ENCODE results near the gene PCNX3. TPM values are rescaled to one million over a fixed set of nuclear protein-coding genes. Genes with fewer than 3 reads are reported as not detected.
A peak's percentile ranks its signal among the peaks of the same experiment; 100 is the strongest.

PCNX3 gene
- total and polyA plus RNA-seq, 2 of the 13 experiments (the other 11 are each of a cell fraction or from before 2014, with no cell fraction given), result 16.2 to 23.0 TPM

DNA sequence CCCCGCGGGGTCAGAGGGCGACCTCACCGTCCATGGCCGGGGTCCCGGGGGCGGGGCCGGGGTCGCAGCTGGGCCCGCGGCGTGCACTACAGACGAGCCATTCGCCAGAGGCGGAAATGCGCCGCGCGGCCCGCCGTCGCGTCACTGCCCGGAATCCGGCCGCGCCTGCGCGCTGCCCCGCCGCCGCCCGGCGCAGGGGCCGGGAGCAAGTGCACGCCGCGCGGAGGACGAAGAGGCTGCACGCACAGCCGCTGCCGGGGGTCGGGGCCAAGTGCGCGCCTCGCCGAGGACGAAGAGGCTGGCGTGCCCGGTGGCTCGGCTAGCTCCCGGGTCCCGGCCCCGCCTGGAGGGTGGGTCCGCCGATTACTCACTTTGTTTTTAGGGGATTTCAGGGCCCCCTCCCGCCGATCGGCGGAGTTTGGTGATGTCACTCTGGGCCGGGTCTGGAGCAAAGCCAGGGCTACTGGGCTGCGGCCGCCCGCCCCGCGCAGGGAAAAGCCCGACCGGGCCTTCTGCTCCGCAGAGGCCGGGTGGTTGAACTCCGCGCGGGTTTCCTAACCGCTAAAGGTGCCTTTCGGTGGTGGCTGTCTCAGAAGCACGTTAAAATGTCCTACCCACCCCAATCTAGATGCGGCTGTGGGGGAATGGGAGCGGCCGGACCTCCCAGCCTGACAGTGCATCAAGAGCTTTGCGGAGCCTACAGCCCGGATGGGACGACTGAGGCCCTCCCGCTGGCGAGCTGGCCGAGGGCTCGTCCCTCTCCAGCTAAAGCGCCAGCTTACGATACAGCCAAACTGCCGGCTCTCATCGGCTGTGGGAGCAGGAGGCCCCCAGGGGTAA, 47.4 kb downstream of the PCNX3 start, which contains the start of gene RELA (continued):
- TF ChIP-seq, protein P1, sequence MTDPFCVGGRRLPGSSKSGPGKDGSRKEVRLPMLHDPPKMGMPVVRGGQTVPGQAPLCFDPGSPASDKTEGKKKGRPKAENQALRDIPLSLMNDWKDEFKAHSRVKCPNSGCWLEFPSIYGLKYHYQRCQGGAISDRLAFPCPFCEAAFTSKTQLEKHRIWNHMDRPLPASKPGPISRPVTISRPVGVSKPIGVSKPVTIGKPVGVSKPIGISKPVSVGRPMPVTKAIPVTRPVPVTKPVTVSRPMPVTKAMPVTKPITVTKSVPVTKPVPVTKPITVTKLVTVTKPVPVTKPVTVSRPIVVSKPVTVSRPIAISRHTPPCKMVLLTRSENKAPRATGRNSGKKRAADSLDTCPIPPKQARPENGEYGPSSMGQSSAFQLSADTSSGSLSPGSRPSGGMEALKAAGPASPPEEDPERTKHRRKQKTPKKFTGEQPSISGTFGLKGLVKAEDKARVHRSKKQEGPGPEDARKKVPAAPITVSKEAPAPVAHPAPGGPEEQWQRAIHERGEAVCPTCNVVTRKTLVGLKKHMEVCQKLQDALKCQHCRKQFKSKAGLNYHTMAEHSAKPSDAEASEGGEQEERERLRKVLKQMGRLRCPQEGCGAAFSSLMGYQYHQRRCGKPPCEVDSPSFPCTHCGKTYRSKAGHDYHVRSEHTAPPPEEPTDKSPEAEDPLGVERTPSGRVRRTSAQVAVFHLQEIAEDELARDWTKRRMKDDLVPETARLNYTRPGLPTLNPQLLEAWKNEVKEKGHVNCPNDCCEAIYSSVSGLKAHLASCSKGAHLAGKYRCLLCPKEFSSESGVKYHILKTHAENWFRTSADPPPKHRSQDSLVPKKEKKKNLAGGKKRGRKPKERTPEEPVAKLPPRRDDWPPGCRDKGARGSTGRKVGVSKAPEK (CRISPR knock-in tag; IDR thresholded peaks at IDR 0.05; ENCODE audit: borderline replicate concordance), result no peak
- TF ChIP-seq PHF21A (CRISPR knock-in tag; IDR thresholded peaks at IDR 0.05) (no peak), YEATS2 (CRISPR knock-in tag; IDR thresholded peaks at IDR 0.05; ENCODE audit: borderline replicate concordance) (no peak), SATB2 (CRISPR knock-in tag; IDR thresholded peaks at IDR 0.05) (no peak), NCOR1 (IDR thresholded peaks at IDR 0.05; ENCODE audit: borderline replicate concordance, low read length) (no peak; the same call in 1 of the 2 replicates), GATAD2A (CRISPR knock-in tag; IDR thresholded peaks at IDR 0.05) (peak; percentile 35; the same call in 1 of the 2 replicates), JUND (CRISPR knock-in tag; IDR thresholded peaks at IDR 0.05) (0 out of 2 replicates have a peak, but pooled peaks have one; percentile 14), ZNF772 (CRISPR knock-in tag; IDR thresholded peaks at IDR 0.05) (0 out of 2 replicates have a peak, but pooled peaks have one; percentile 49), HDAC2 (CRISPR knock-in tag; IDR thresholded peaks at IDR 0.05) (peak; percentile 56), ZNF350 (CRISPR knock-in tag; IDR thresholded peaks at IDR 0.05; ENCODE audit: borderline replicate concordance, low read depth) (peak; percentile 72), ZNF331 (CRISPR knock-in tag; IDR thresholded peaks at IDR 0.05) (peak; percentile 65), SYNCRIP (IDR thresholded peaks at IDR 0.05; ENCODE audit: insufficient read depth, low read depth, low read length) (no peak)
- TF ChIP-seq, protein P2, sequence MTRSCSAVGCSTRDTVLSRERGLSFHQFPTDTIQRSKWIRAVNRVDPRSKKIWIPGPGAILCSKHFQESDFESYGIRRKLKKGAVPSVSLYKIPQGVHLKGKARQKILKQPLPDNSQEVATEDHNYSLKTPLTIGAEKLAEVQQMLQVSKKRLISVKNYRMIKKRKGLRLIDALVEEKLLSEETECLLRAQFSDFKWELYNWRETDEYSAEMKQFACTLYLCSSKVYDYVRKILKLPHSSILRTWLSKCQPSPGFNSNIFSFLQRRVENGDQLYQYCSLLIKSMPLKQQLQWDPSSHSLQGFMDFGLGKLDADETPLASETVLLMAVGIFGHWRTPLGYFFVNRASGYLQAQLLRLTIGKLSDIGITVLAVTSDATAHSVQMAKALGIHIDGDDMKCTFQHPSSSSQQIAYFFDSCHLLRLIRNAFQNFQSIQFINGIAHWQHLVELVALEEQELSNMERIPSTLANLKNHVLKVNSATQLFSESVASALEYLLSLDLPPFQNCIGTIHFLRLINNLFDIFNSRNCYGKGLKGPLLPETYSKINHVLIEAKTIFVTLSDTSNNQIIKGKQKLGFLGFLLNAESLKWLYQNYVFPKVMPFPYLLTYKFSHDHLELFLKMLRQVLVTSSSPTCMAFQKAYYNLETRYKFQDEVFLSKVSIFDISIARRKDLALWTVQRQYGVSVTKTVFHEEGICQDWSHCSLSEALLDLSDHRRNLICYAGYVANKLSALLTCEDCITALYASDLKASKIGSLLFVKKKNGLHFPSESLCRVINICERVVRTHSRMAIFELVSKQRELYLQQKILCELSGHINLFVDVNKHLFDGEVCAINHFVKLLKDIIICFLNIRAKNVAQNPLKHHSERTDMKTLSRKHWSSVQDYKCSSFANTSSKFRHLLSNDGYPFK (CRISPR knock-in tag; IDR thresholded peaks at IDR 0.05; ENCODE audit: borderline replicate concordance), result no peak
- TF ChIP-seq, protein P3, sequence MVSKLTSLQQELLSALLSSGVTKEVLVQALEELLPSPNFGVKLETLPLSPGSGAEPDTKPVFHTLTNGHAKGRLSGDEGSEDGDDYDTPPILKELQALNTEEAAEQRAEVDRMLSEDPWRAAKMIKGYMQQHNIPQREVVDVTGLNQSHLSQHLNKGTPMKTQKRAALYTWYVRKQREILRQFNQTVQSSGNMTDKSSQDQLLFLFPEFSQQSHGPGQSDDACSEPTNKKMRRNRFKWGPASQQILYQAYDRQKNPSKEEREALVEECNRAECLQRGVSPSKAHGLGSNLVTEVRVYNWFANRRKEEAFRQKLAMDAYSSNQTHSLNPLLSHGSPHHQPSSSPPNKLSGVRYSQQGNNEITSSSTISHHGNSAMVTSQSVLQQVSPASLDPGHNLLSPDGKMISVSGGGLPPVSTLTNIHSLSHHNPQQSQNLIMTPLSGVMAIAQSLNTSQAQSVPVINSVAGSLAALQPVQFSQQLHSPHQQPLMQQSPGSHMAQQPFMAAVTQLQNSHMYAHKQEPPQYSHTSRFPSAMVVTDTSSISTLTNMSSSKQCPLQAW (CRISPR knock-in tag; IDR thresholded peaks at IDR 0.05), result peak; percentile 33; the same call in 1 of the 2 replicates
- TF ChIP-seq, protein P4, sequence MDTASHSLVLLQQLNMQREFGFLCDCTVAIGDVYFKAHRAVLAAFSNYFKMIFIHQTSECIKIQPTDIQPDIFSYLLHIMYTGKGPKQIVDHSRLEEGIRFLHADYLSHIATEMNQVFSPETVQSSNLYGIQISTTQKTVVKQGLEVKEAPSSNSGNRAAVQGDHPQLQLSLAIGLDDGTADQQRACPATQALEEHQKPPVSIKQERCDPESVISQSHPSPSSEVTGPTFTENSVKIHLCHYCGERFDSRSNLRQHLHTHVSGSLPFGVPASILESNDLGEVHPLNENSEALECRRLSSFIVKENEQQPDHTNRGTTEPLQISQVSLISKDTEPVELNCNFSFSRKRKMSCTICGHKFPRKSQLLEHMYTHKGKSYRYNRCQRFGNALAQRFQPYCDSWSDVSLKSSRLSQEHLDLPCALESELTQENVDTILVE (CRISPR knock-in tag; IDR thresholded peaks at IDR 0.05), result peak; percentile 83
- TF ChIP-seq, protein P5, sequence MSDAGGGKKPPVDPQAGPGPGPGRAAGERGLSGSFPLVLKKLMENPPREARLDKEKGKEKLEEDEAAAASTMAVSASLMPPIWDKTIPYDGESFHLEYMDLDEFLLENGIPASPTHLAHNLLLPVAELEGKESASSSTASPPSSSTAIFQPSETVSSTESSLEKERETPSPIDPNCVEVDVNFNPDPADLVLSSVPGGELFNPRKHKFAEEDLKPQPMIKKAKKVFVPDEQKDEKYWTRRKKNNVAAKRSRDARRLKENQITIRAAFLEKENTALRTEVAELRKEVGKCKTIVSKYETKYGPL (CRISPR knock-in tag; IDR thresholded peaks at IDR 0.05), result no peak
- TF ChIP-seq, protein P6, sequence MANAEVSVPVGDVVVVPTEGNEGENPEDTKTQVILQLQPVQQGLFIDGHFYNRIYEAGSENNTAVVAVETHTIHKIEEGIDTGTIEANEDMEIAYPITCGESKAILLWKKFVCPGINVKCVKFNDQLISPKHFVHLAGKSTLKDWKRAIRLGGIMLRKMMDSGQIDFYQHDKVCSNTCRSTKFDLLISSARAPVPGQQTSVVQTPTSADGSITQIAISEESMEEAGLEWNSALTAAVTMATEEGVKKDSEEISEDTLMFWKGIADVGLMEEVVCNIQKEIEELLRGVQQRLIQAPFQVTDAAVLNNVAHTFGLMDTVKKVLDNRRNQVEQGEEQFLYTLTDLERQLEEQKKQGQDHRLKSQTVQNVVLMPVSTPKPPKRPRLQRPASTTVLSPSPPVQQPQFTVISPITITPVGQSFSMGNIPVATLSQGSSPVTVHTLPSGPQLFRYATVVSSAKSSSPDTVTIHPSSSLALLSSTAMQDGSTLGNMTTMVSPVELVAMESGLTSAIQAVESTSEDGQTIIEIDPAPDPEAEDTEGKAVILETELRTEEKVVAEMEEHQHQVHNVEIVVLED (CRISPR knock-in tag; IDR thresholded peaks at IDR 0.05; ENCODE audit: borderline replicate concordance), result peak; percentile 40; the same call in 1 of the 2 replicates
